ENCODE data around the gene NHSL2. TPM values are rescaled to one million over a fixed set of nuclear protein-coding genes. Genes with fewer than 3 reads are reported as not detected.

The NHSL2 gene
- total RNA-seq, 2 experiments from 2014 or later: 0.58 to 0.88 TPM

- ChIA-PET CTCF (interaction anchor here (0.6 to 4.8 kb wide), 16 partner anchors 9 to 128 kb away, joined by 3 to 39 read pairs (median 4); partner anchors contain the start of gene PIN4), POLR2A (no interaction called here)
- no peak for TF ChIP-seq CTCF (IDR thresholded peaks at IDR 0.05)
- ATAC-seq (no peak), DNase-seq (no peak)
- Mint-ChIP-seq H3K4me3 (no peak overlapping the region), H3K27me3 (peaks cover 29% of the 10 kb centered on the region), H3K27ac (no peak overlapping the region), H3K4me1 (ENCODE audit: low read depth) (peaks cover 21% of the 10 kb centered on the region), H3K36me3 (ENCODE audit: low read depth) (no peaks in the 10 kb centered on the region), H3K9me3 (no peaks in the 10 kb centered on the region)
- intact Hi-C loops (cut with micrococcal nuclease): loop anchor here (2.0 to 5.0 kb wide), 2 partner anchors 104 to 127 kb away; no protein-coding TSS in a partner anchor
These were observed 215.4 kb downstream of the NHSL2 start for GRCh38 chrX:72126048-72126415.

GRCh38 chrX:72126539-72127140 is 216.0 kb downstream of the NHSL2 start:
- TF ChIP-seq CTCF (IDR thresholded peaks at IDR 0.05): peak; percentile 62
- peaks cover 15% of the 10 kb centered on the region for H3K4me1 Mint-ChIP-seq (ENCODE audit: low read depth)
- no peaks in the 10 kb centered on the region for H3K36me3 Mint-ChIP-seq (ENCODE audit: low read depth)
- no peak overlapping the region for H3K4me3 Mint-ChIP-seq
- intact Hi-C loops (cut with micrococcal nuclease): loop anchor here (2.0 to 5.0 kb wide), 2 partner anchors 104 to 128 kb away; no protein-coding TSS in a partner anchor
- H3K9me3 Mint-ChIP-seq: no peaks in the 10 kb centered on the region
- CTCF ChIA-PET: interaction anchor here (0.8 to 4.8 kb wide), 16 partner anchors 9 to 128 kb away, joined by 3 to 39 read pairs (median 4); partner anchors contain the start of gene PIN4
- peak; percentile 81 for ATAC-seq
- POLR2A ChIA-PET: interaction anchor here (1.0 kb wide), 1 partner anchor 109 kb away, joined by 3 read pairs; no protein-coding TSS in a partner anchor
- H3K27me3 Mint-ChIP-seq: peaks cover 29% of the 10 kb centered on the region
- H3K27ac Mint-ChIP-seq: no peak overlapping the region
- DNase-seq: peak; percentile 90

GRCh38 chrX:72127332-72127731 is 216.7 kb downstream of the NHSL2 start:
- intact Hi-C loops (cut with micrococcal nuclease): loop anchor here (2.0 to 5.0 kb wide), 2 partner anchors 105 to 129 kb away; no protein-coding TSS in a partner anchor
- H3K9me3 Mint-ChIP-seq: no peaks in the 10 kb centered on the region
- no peak overlapping the region for H3K27ac Mint-ChIP-seq
- ATAC-seq (no peak), DNase-seq (no peak)
- ChIA-PET POLR2A (interaction anchor here (1.0 kb wide), 1 partner anchor 110 kb away, joined by 3 read pairs; no protein-coding TSS in a partner anchor), CTCF (interaction anchor here (0.8 to 4.8 kb wide), 10 partner anchors 12 to 129 kb away, joined by 3 to 39 read pairs (median 6); partner anchors contain the start of gene PIN4)
- peaks cover 10% of the 10 kb centered on the region for H3K4me1 Mint-ChIP-seq (ENCODE audit: low read depth)
- H3K36me3 Mint-ChIP-seq (ENCODE audit: low read depth): no peaks in the 10 kb centered on the region
- no peak overlapping the region for H3K4me3 Mint-ChIP-seq
- peaks cover 32% of the 10 kb centered on the region for H3K27me3 Mint-ChIP-seq
- no peak for TF ChIP-seq CTCF (IDR thresholded peaks at IDR 0.05)

GRCh38 chrX:72128183-72128834 is 217.7 kb downstream of the NHSL2 start:
- DNase-seq: no peak
- ChIA-PET CTCF (interaction anchor here (1.9 to 4.8 kb wide), 4 partner anchors 23 to 130 kb away, joined by 6 to 39 read pairs (median 25); no protein-coding TSS in a partner anchor), POLR2A (no interaction called here)
- TF ChIP-seq CTCF (IDR thresholded peaks at IDR 0.05): no peak
- Mint-ChIP-seq H3K4me1 (ENCODE audit: low read depth) (peaks cover 4% of the 10 kb centered on the region), H3K36me3 (ENCODE audit: low read depth) (no peaks in the 10 kb centered on the region), H3K4me3 (no peak overlapping the region), H3K27me3 (peaks cover 33% of the 10 kb centered on the region), H3K9me3 (no peaks in the 10 kb centered on the region), H3K27ac (no peak overlapping the region)
- intact Hi-C loops (cut with micrococcal nuclease): loop anchor here (5.0 kb wide), 1 partner anchor 106 kb away; no protein-coding TSS in a partner anchor
- ATAC-seq: no peak
